Adrenal gland (tissue), 12 donors: ENCODE data around the gene METTL1. TPM values are rescaled to one million over a fixed set of nuclear protein-coding genes. Genes with fewer than 3 reads are reported as not detected.

ENCODE experiments used
- DNase-seq, 7 donors: peaks; one replicate each; pipeline ENCODE4 v3.0.0-alpha.2; 2019 to 2020
- H3K27ac ChIP-seq, 5 donors: fragments of 200-600 bp; sonication (generic) in 4 of 5; 1 replicate in 3 of 5; 2 replicates in 2 of 5; pipeline versions ENCODE4 v1.5.1 to v1.8.0; 2016 to 2020; ENCODE audit warnings: mild to moderate bottlenecking in 1 of 5
- H3K27me3 ChIP-seq: fragments of 200-600 bp; 2 replicates; pipeline ENCODE4 v1.8.0; 2021
- H3K36me3 ChIP-seq, 2 donors: fragments of 200-600 bp; replicated peaks in 1 of 2; 1 replicate in 1 of 2; 2 replicates in 1 of 2; pipeline versions ENCODE4 v1.5.1 to v1.8.0; 2018 to 2022
- H3K4me1 ChIP-seq, 2 donors: fragments of 200-600 bp; replicated peaks in 1 of 2; 1 replicate in 1 of 2; 2 replicates in 1 of 2; pipeline versions ENCODE4 v1.5.1 to v1.8.0; 2018 to 2021
- H3K4me3 ChIP-seq, 4 donors: fragments of 200-600 bp; sonication (generic) in 3 of 4; one replicate each; pipeline ENCODE4 v1.5.1; 2016 to 2018
- H3K9me3 ChIP-seq, 3 donors: fragments of 200-600 bp; sonication (generic) in 1 of 3; replicated peaks in 1 of 3; 1 replicate in 2 of 3; 2 replicates in 1 of 3; pipeline versions ENCODE4 v1.5.1 to v1.8.0; 2016 to 2021
- CTCF ChIP-seq, 6 experiments: fragments of 450-650 bp in 4 of 6; fragments of 200-600 bp in 2 of 6; sonication (generic) in 1 of 6; IDR thresholded peaks; 1 replicate in 5 of 6; 2 replicates in 1 of 6; pipeline versions ENCODE4 v1.5.1 to v1.8.0; 2016 to 2021; ENCODE audit warnings: antibody characterized with exemption in 6 of 6, mild to moderate bottlenecking in 2 of 6, moderate library complexity in 1 of 6
- POLR2A ChIP-seq, 2 donors: fragments of 450-650 bp; IDR thresholded peaks; one replicate each; pipeline ENCODE4 v1.6.1; 2017; ENCODE audit warnings: antibody characterized with exemption in 2 of 2, mild to moderate bottlenecking in 2 of 2, moderate library complexity in 1 of 2
- WGBS, 4 donors: extraction: QIAGEN DNeasy Blood & Tissue Kit in 2 of 4; methylation state at CpG; one replicate each; pipeline versions ENCODE4 v1.1.5 to v1.1.7; 2013 to 2017; 5-methylcytosine and 5-hydroxymethylcytosine counted together
- intact Hi-C, 2 donors: fragments of 100-400 bp; cut with DNase I; formaldehyde crosslinking; loops; one replicate each; pipeline versions ENCODE4 v1.14.1 to v1.15.0; 2022 to 2023
- polyA plus RNA-seq, 3 donors: library from polyadenylated mRNA; stranded (reverse); fragments of 200-250 nt in 2 of 3; fragments of 350-450 nt in 1 of 3; fragmentation: Illumina TruSeq in 1 of 3; extraction: RNeasy Lipid Tissue Mini Kit (QIAGEN cat#74804) in 1 of 3; gene quantifications; one replicate each; pipeline ENCODE4 v1.2.3, GENCODE V29; 2013 to 2014
- total RNA-seq, 9 donors: library from RNA; depleted of rRNA in 4 of 9; stranded (reverse); fragments of >200 nt in 4 of 9; fragments of 120-200 nt in 1 of 9; fragmentation: NEBNext Ultra II Directional in 1 of 9; extraction: Animal tissue kit (Norgen Biotek cat#: 25700) in 1 of 9; gene quantifications; one replicate each; pipeline versions ENCODE4 v1.1.0 to v1.2.4, GENCODE V29; 2013 to 2023
- donor health status: healthy with polysubstance abuse.
- donor health status: Bipolar disorder and iron deficiency.
- donor health status: DM: yes; HTN: yes; CAD: no.
- donor health status: DM: no; HTN: no; CAD: no.
- donor health status: DM: no; HTN: no; CAD: no.
- donor health status: DM: yes; HTN: yes; CAD: no.

Gene METTL1
- total and polyA plus RNA-seq, 12 donors = 4.7 to 87.8 (median 28.0) TPM

GRCh38 chr12:57767876-57768275, 4.0 kb downstream of the METTL1 start:
- Histone ChIP-seq H3K9me3 (no peaks in the 10 kb centered on the region), H3K4me3 (no peak overlapping the region), H3K27me3 (no peaks in the 10 kb centered on the region), H3K36me3 (no peaks in the 10 kb centered on the region), H3K27ac (no peak overlapping the region), H3K4me1 (peaks cover 30 to 37% of the 10 kb centered on the region in 2 donors)
- no peak for TF ChIP-seq CTCF (IDR thresholded peaks at IDR 0.05)
- no peak for TF ChIP-seq POLR2A (IDR thresholded peaks at IDR 0.05)
- WGBS, 4 donors = 57 to 68% (median 61%) methylated on average over 3 of the region's 3 CpGs
- DNase-seq = no peak
- intact Hi-C loops = no loop called here

GRCh38 chr12:57767305-57767698, 4.6 kb downstream of the METTL1 start:
- H3K27ac ChIP-seq = no peak overlapping the region
- no peak for DNase-seq
- no peaks in the 10 kb centered on the region for H3K27me3 ChIP-seq
- intact Hi-C loops = no loop called here
- H3K4me3 ChIP-seq = no peak overlapping the region
- TF ChIP-seq POLR2A (IDR thresholded peaks at IDR 0.05) (no peak), CTCF (IDR thresholded peaks at IDR 0.05) (no peak)
- H3K36me3 ChIP-seq = no peaks in the 10 kb centered on the region
- no peaks in the 10 kb centered on the region for H3K9me3 ChIP-seq
- H3K4me1 ChIP-seq = peaks cover 29 to 37% of the 10 kb centered on the region in 2 donors

GRCh38 chr12:57766464-57767304, 5.2 kb downstream of the METTL1 start, which contains the start of gene CYP27B1:
CYP27B1 (minus strand) TSS chr12:57767078; CDS start chr12:57767041, 37 bp downstream.
- TF ChIP-seq CTCF (IDR thresholded peaks at IDR 0.05) (no peak), POLR2A (IDR thresholded peaks at IDR 0.05) (no peak)
- 4 to 6% (median 5%) methylated on average over 30 to 38 of the region's 38 CpGs for whole genome bisulfite sequencing, 4 donors
- intact Hi-C loops = no loop called here
- H3K4me1 ChIP-seq = peaks cover 29 to 37% of the 10 kb centered on the region in 2 donors
- no peaks in the 10 kb centered on the region for H3K9me3 ChIP-seq
- no peaks in the 10 kb centered on the region for H3K27me3 ChIP-seq
- H3K27ac ChIP-seq = no peak within 1 kb of the TSS
- DNase-seq = peak in 3 of 7 donors; percentile 34 to 59 (median 43)
- H3K4me3 ChIP-seq = peak within 1 kb of the TSS in 1 of 4 donors; percentile 58
- no peaks in the 10 kb centered on the region for H3K36me3 ChIP-seq

- H3K4me1 ChIP-seq = peaks cover 24 to 29% of the 10 kb centered on the region in 2 donors
- intact Hi-C loops = no loop called here
- peak overlapping the region in 1 of 4 donors; percentile 58 for H3K4me3 ChIP-seq
- H3K9me3 ChIP-seq = no peaks in the 10 kb centered on the region
- H3K27me3 ChIP-seq = no peaks in the 10 kb centered on the region
- no peak overlapping the region for H3K27ac ChIP-seq
- DNase-seq = no peak
- TF ChIP-seq CTCF (IDR thresholded peaks at IDR 0.05) (no peak), POLR2A (IDR thresholded peaks at IDR 0.05) (no peak)
- 3 to 10% (median 3%) methylated on average over 8 to 40 of the region's 40 CpGs for WGBS, 4 donors
- no peaks in the 10 kb centered on the region for H3K36me3 ChIP-seq
Observed at GRCh38 chr12:57765698-57766463, 6.0 kb downstream of the METTL1 start.
